Suprapubic skin (tissue), 4 donors: ENCODE data around the gene SULT1A1. TPM values are rescaled to one million over a fixed set of nuclear protein-coding genes. Genes with fewer than 3 reads are reported as not detected.

Experiments used
- DNase-seq, 2 donors: peaks; one replicate each; pipeline ENCODE4 v3.0.0-alpha.2; 2019; ENCODE audit warnings: low spot score in 2 of 2
- H3K27ac ChIP-seq: fragments of 200-600 bp; sonication (generic); one replicate; pipeline ENCODE4 v1.5.1; 2019
- H3K27me3 ChIP-seq: fragments of 200-600 bp; sonication (generic); one replicate; pipeline ENCODE4 v1.5.1; 2019
- H3K36me3 ChIP-seq: fragments of 200-600 bp; sonication (generic); one replicate; pipeline ENCODE4 v1.5.1; 2019
- H3K4me1 ChIP-seq: fragments of 200-600 bp; sonication (generic); one replicate; pipeline ENCODE4 v1.5.1; 2019
- H3K4me3 ChIP-seq: fragments of 200-600 bp; sonication (generic); one replicate; pipeline ENCODE4 v1.5.1; 2019; ENCODE audit warnings: mild to moderate bottlenecking
- H3K9me3 ChIP-seq: fragments of 200-600 bp; sonication (generic); one replicate; pipeline ENCODE4 v1.5.1; 2019
- CTCF ChIP-seq, 2 donors: fragments of 200-600 bp in 1 of 2; fragments of 450-650 bp in 1 of 2; sonication (generic) in 1 of 2; IDR thresholded peaks; one replicate each; pipeline ENCODE4 v1.5.1; 2016 to 2019; ENCODE audit warnings: antibody characterized with exemption in 2 of 2, mild to moderate bottlenecking in 1 of 2, moderate library complexity in 1 of 2
- EP300 ChIP-seq: sonication (generic); formaldehyde crosslinking; IDR thresholded peaks from one replicate; pipeline ENCODE4 v1.6.1; 2017; ENCODE audit warnings: antibody characterized with exemption
- POLR2A ChIP-seq, 2 donors: fragments of 450-650 bp; IDR thresholded peaks; one replicate each; pipeline ENCODE4 v1.6.1; 2017; ENCODE audit warnings: antibody characterized with exemption in 2 of 2, mild to moderate bottlenecking in 2 of 2, moderate library complexity in 2 of 2
- POLR2AphosphoS5 ChIP-seq, 3 donors: sonication (generic); formaldehyde crosslinking; IDR thresholded peaks; one replicate each; pipeline ENCODE4 v1.6.1; 2017; ENCODE audit warnings: antibody characterized with exemption in 3 of 3
- WGBS: methylation state at CpG from one replicate; pipeline ENCODE4 v1.1.5; 2018; 5-methylcytosine and 5-hydroxymethylcytosine counted together
- total RNA-seq, 4 donors: library from RNA; depleted of rRNA; stranded (reverse); fragments of >200 nt; gene quantifications; one replicate each; pipeline ENCODE4 v1.1.0, GENCODE V29; 2016

The SULT1A1 gene
- total RNA-seq, 4 donors from 2014 or later, result 1.1 to 9.4 (median 2.6) TPM

- WGBS, result 86% methylated on average over 3 of the region's 3 CpGs
- TF ChIP-seq CTCF (IDR thresholded peaks at IDR 0.05) (no peak), EP300 (no peak), POLR2AphosphoS5 (IDR thresholded peaks at IDR 0.05) (no peak), POLR2A (IDR thresholded peaks at IDR 0.05) (no peak)
- Histone ChIP-seq H3K4me3 (no peak overlapping the region), H3K36me3 (peaks cover 93% of the 10 kb centered on the region), H3K4me1 (no peaks in the 10 kb centered on the region), H3K27me3 (no peaks in the 10 kb centered on the region), H3K9me3 (no peaks in the 10 kb centered on the region), H3K27ac (no peak overlapping the region)
- DNase-seq, result no peak
Measured at GRCh38 chr16:28586466-28586865, 23.4 kb downstream of the SULT1A1 start.

- no peak for DNase-seq
- WGBS, result 91% methylated on average over 11 of the region's 11 CpGs
- no peaks in the 10 kb centered on the region for H3K9me3 ChIP-seq
- no peak for TF ChIP-seq CTCF (IDR thresholded peaks at IDR 0.05)
- TF ChIP-seq POLR2AphosphoS5 (IDR thresholded peaks at IDR 0.05), result no peak
- TF ChIP-seq EP300, result no peak
- no peak for TF ChIP-seq POLR2A (IDR thresholded peaks at IDR 0.05)
- no peaks in the 10 kb centered on the region for H3K27me3 ChIP-seq
- no peak overlapping the region for H3K27ac ChIP-seq
- no peak overlapping the region for H3K4me3 ChIP-seq
- H3K36me3 ChIP-seq, result peaks cover 88% of the 10 kb centered on the region
- H3K4me1 ChIP-seq, result no peaks in the 10 kb centered on the region
Measured at GRCh38 chr16:28585674-28586073, 24.2 kb downstream of the SULT1A1 start.

GRCh38 chr16:28580726-28581315 is 29.0 kb downstream of the SULT1A1 start:
- TF ChIP-seq POLR2A (IDR thresholded peaks at IDR 0.05) (no peak), CTCF (IDR thresholded peaks at IDR 0.05) (no peak), POLR2AphosphoS5 (IDR thresholded peaks at IDR 0.05) (no peak), EP300 (no peak)
- peaks cover 40% of the 10 kb centered on the region for H3K36me3 ChIP-seq
- whole genome bisulfite sequencing, result 96% methylated on average over 15 of the region's 15 CpGs

GRCh38 chr16:28575446-28576109 is 34.3 kb downstream of the SULT1A1 start:
- H3K4me3 ChIP-seq, result no peak overlapping the region
- H3K4me1 ChIP-seq, result peaks cover 3% of the 10 kb centered on the region
- DNase-seq, result no peak
- H3K9me3 ChIP-seq, result no peaks in the 10 kb centered on the region
- TF ChIP-seq CTCF (IDR thresholded peaks at IDR 0.05), result no peak
- no peak for TF ChIP-seq EP300
- no peak for TF ChIP-seq POLR2AphosphoS5 (IDR thresholded peaks at IDR 0.05)
- no peak for TF ChIP-seq POLR2A (IDR thresholded peaks at IDR 0.05)
- H3K36me3 ChIP-seq, result no peaks in the 10 kb centered on the region
- no peaks in the 10 kb centered on the region for H3K27me3 ChIP-seq
- H3K27ac ChIP-seq, result no peak overlapping the region
- 94% methylated on average over 8 of the region's 8 CpGs for whole genome bisulfite sequencing

More at GRCh38 chr16:28580726-28581315, 29.0 kb downstream of the SULT1A1 start:
- Histone ChIP-seq H3K4me1 (no peaks in the 10 kb centered on the region), H3K27ac (no peak overlapping the region), H3K27me3 (no peaks in the 10 kb centered on the region), H3K4me3 (no peak overlapping the region), H3K9me3 (no peaks in the 10 kb centered on the region)
- DNase-seq, result no peak

- TF ChIP-seq POLR2AphosphoS5 (IDR thresholded peaks at IDR 0.05), result no peak
- no peak for TF ChIP-seq CTCF (IDR thresholded peaks at IDR 0.05)
- TF ChIP-seq EP300, result no peak
- no peak for TF ChIP-seq POLR2A (IDR thresholded peaks at IDR 0.05)
Measured at GRCh38 chr16:28574925-28575324, 34.9 kb downstream of the SULT1A1 start.

More at GRCh38 chr16:28574925-28575324, 34.9 kb downstream of the SULT1A1 start:
- no peaks in the 10 kb centered on the region for H3K9me3 ChIP-seq
- peaks cover 3% of the 10 kb centered on the region for H3K4me1 ChIP-seq
- no peak overlapping the region for H3K4me3 ChIP-seq
- DNase-seq, result no peak
- H3K27ac ChIP-seq, result no peak overlapping the region
- 83% methylated on average over 2 of the region's 2 CpGs for WGBS
- H3K36me3 ChIP-seq, result no peaks in the 10 kb centered on the region
- no peaks in the 10 kb centered on the region for H3K27me3 ChIP-seq
